Heart left ventricle (tissue), 16 donors: ENCODE results near the gene RAVER1. TPM values are rescaled to one million over a fixed set of nuclear protein-coding genes. Genes with fewer than 3 reads are reported as not detected.
"Not testable (repeated sequence)": the region's sequence is repeated elsewhere in the genome, so short reads cannot be mapped to it uniquely, and the experiment has no call there.

Experiments
- ATAC-seq, 4 donors: fragments of 200-7000 bp; cut with Tn5 transposase; one replicate each; pipeline ENCODE4 v1.9.1; 2020 to 2022; ENCODE audit warnings: moderate library complexity in 4 of 4, mild to moderate bottlenecking in 3 of 4, moderate number of reproducible peaks in 1 of 4
- DNase-seq, 5 donors: peaks; one replicate each; pipeline ENCODE4 v3.0.0-alpha.2; 2020
- H3K27ac ChIP-seq, 12 donors: fragments of 200-600 bp; sonication (generic) in 4 of 12; one replicate each; pipeline versions ENCODE4 v1.5.0 to v1.8.0; 2016 to 2022; ENCODE audit warnings: mild to moderate bottlenecking in 2 of 12
- H3K27me3 ChIP-seq, 9 donors: fragments of 200-600 bp; sonication (generic) in 2 of 9; one replicate each; pipeline versions ENCODE4 v1.5.1 to v1.8.0; 2016 to 2022; ENCODE audit warnings: mild to moderate bottlenecking in 3 of 9
- H3K36me3 ChIP-seq, 9 donors: fragments of 200-600 bp; sonication (generic) in 2 of 9; one replicate each; pipeline versions ENCODE4 v1.5.0 to v1.8.0; 2018 to 2022; ENCODE audit warnings: mild to moderate bottlenecking in 2 of 9
- H3K4me1 ChIP-seq, 12 donors: fragments of 200-600 bp; sonication (generic) in 4 of 12; one replicate each; pipeline versions ENCODE4 v1.5.0 to v1.8.0; 2016 to 2022; ENCODE audit warnings: mild to moderate bottlenecking in 3 of 12
- H3K4me3 ChIP-seq, 12 donors: fragments of 200-600 bp; sonication (generic) in 4 of 12; one replicate each; pipeline versions ENCODE4 v1.5.0 to v1.8.0; 2017 to 2022; ENCODE audit warnings: mild to moderate bottlenecking in 9 of 12, moderate library complexity in 4 of 12
- H3K9me3 ChIP-seq, 12 donors: fragments of 200-600 bp; sonication (generic) in 4 of 12; one replicate each; pipeline versions ENCODE4 v1.5.0 to v1.8.0; 2016 to 2022; ENCODE audit warnings: mild to moderate bottlenecking in 1 of 12
- POLR2A ChIP-seq, 2 donors: fragments of 450-650 bp; IDR thresholded peaks; one replicate each; pipeline ENCODE4 v1.6.1; 2017; ENCODE audit warnings: antibody characterized with exemption in 2 of 2, mild to moderate bottlenecking in 2 of 2, moderate library complexity in 2 of 2
- WGBS, 4 donors: extraction: QIAGEN DNeasy Blood & Tissue Kit in 2 of 4; methylation state at CpG; one replicate each; pipeline versions ENCODE4 v1.1.5 to v1.1.7; 2013 to 2018; 5-methylcytosine and 5-hydroxymethylcytosine counted together
- intact Hi-C, 10 donors: fragments of 100-400 bp; cut with DNase I; formaldehyde crosslinking; loops; one replicate each; pipeline versions ENCODE4 v1.11.1 to v1.14.2; 2022
- polyA plus RNA-seq, 2 donors: library from polyadenylated mRNA; stranded (reverse); fragments of 200-250 nt; gene quantifications; one replicate each; pipeline ENCODE4 v1.2.3, GENCODE V29; 2013
- total RNA-seq, 9 donors: library from RNA; depleted of rRNA in 2 of 9; stranded (reverse); fragments of >200 nt in 2 of 9; fragmentation: NEBNext Ultra II Directional in 3 of 9; extraction: Animal tissue kit (Norgen Biotek cat#: 25700) in 3 of 9; gene quantifications; one replicate each; pipeline versions ENCODE4 v1.1.0 to v1.2.4, GENCODE V29; 2016 to 2023
- TF ChIP-seq, protein P1 (sequence below), 12 donors: fragments of 200-600 bp; sonication (generic) in 4 of 12; IDR thresholded peaks; one replicate each; pipeline versions ENCODE4 v1.5.0 to v1.8.0; 2018 to 2022; ENCODE audit warnings: antibody characterized with exemption in 12 of 12, mild to moderate bottlenecking in 5 of 12
- donor health status: ischemic (EF 13 %, LVEDD 7.1; RV severe dilation, severe dysfunction).
- donor health status: healthy with polysubstance abuse.
- donor health status: DM: no; HTN: yes; CAD: no.
- donor health status: DM: no; HTN: no; CAD: no.
- donor health status: ischemic (EF 25% LVEDD 6.9; RV normal size, moderate dysfunction).
- donor health status: ischemic (EF 25% LVEDD 5.7; RV mildly dilated, moderate dysfunction).
- donor health status: healthy.
- donor health status: DM: yes; HTN: yes; CAD: no.
- donor health status: ischemic (EF 35%, LVEDD 5.7; RV mildly dilated, moderate dysfunction).
- donor health status: nonischemic (EF 11% LVEDD 7.7; RV severe dilation, severe dysfunction).
- donor health status: DM: yes; HTN: yes; CAD: no.
- donor health status: PGD.
- donor health status: ischemic (EF 29% LVEDD 5.4; RV normal size, mild dysfunction).
- donor health status: nonischemic (EF 23%, LVEDD 6.1; RV moderate dilation, normal function).

Gene RAVER1
- total and polyA plus RNA-seq, 11 donors, result 5.9 to 22.5 (median 14.0) TPM

DNA sequence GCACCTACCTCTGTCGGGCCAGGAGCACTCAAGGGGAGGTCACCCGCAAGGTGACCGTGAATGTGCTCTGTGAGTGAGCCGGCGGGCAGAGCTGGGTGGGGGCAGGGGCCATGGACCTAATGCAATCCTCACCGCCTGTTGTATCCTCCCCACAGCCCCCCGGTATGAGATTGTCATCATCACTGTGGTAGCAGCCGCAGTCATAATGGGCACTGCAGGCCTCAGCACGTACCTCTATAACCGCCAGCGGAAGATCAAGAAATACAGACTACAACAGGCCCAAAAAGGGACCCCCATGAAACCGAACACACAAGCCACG, 48.4 kb downstream of the RAVER1 start:
- no peak for DNase-seq
- intact Hi-C loops, result loop anchor here in 1 of 10 donors (5.0 kb wide), 1 partner anchor 47 kb away; the partner anchor contains the start of gene RAVER1
- WGBS, 4 donors, result 95 to 97% (median 96%) methylated on average over 13 of the region's 13 CpGs

DNA sequence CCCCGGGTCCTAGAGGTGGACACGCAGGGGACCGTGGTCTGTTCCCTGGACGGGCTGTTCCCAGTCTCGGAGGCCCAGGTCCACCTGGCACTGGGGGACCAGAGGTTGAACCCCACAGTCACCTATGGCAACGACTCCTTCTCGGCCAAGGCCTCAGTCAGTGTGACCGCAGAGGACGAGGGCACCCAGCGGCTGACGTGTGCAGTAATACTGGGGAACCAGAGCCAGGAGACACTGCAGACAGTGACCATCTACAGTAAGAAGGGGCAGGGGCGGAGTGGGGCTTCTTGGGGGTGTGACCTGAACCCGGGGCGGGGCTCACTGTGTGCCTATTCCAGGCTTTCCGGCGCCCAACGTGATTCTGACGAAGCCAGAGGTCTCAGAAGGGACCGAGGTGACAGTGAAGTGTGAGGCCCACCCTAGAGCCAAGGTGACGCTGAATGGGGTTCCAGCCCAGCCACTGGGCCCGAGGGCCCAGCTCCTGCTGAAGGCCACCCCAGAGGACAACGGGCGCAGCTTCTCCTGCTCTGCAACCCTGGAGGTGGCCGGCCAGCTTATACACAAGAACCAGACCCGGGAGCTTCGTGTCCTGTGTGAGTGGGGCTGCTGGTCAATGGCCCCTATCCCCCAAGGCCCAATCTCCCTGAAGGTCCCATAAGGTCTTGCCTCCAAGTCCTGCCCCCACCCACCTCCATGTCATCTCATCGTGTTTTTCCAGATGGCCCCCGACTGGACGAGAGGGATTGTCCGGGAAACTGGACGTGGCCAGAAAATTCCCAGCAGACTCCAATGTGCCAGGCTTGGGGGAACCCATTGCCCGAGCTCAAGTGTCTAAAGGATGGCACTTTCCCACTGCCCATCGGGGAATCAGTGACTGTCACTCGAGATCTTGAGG, 49.0 kb downstream of the RAVER1 start:
- TF ChIP-seq, protein P1, sequence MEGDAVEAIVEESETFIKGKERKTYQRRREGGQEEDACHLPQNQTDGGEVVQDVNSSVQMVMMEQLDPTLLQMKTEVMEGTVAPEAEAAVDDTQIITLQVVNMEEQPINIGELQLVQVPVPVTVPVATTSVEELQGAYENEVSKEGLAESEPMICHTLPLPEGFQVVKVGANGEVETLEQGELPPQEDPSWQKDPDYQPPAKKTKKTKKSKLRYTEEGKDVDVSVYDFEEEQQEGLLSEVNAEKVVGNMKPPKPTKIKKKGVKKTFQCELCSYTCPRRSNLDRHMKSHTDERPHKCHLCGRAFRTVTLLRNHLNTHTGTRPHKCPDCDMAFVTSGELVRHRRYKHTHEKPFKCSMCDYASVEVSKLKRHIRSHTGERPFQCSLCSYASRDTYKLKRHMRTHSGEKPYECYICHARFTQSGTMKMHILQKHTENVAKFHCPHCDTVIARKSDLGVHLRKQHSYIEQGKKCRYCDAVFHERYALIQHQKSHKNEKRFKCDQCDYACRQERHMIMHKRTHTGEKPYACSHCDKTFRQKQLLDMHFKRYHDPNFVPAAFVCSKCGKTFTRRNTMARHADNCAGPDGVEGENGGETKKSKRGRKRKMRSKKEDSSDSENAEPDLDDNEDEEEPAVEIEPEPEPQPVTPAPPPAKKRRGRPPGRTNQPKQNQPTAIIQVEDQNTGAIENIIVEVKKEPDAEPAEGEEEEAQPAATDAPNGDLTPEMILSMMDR (IDR thresholded peaks at IDR 0.05), result no peak
- no peak for TF ChIP-seq POLR2A (IDR thresholded peaks at IDR 0.05)
- no peak for ATAC-seq
- Histone ChIP-seq H3K27me3 (peaks cover 9 to 27% (median 18%) of the 10 kb centered on the region in 9 donors), H3K4me1 (peaks cover 0 to 58% (median 31%) of the 10 kb centered on the region in 12 donors), H3K36me3 (peaks cover 0 to 69% (median 28%) of the 10 kb centered on the region in 9 donors), H3K4me3 (no peak overlapping the region), H3K9me3 (no peaks in the 10 kb centered on the region), H3K27ac (no peak overlapping the region)
- intact Hi-C loops, result no loop called here
- 90 to 91% (median 91%) methylated on average over 30 to 34 of the region's 34 CpGs for WGBS, 4 donors
- no peak for DNase-seq

More for the DNA sequence above, 48.4 kb downstream of the RAVER1 start:
- H3K4me1 ChIP-seq, result peaks cover 0 to 58% (median 35%) of the 10 kb centered on the region in 12 donors
- H3K4me3 ChIP-seq, result no peak overlapping the region
- H3K36me3 ChIP-seq, result peaks cover 0 to 63% (median 27%) of the 10 kb centered on the region in 9 donors
- no peaks in the 10 kb centered on the region for H3K9me3 ChIP-seq
- TF ChIP-seq POLR2A (IDR thresholded peaks at IDR 0.05), result no peak
- TF ChIP-seq, protein P1 (IDR thresholded peaks at IDR 0.05), result no peak
- peaks cover 9 to 33% (median 24%) of the 10 kb centered on the region in 9 donors for H3K27me3 ChIP-seq
- no peak for ATAC-seq
- no peak overlapping the region for H3K27ac ChIP-seq

DNA sequence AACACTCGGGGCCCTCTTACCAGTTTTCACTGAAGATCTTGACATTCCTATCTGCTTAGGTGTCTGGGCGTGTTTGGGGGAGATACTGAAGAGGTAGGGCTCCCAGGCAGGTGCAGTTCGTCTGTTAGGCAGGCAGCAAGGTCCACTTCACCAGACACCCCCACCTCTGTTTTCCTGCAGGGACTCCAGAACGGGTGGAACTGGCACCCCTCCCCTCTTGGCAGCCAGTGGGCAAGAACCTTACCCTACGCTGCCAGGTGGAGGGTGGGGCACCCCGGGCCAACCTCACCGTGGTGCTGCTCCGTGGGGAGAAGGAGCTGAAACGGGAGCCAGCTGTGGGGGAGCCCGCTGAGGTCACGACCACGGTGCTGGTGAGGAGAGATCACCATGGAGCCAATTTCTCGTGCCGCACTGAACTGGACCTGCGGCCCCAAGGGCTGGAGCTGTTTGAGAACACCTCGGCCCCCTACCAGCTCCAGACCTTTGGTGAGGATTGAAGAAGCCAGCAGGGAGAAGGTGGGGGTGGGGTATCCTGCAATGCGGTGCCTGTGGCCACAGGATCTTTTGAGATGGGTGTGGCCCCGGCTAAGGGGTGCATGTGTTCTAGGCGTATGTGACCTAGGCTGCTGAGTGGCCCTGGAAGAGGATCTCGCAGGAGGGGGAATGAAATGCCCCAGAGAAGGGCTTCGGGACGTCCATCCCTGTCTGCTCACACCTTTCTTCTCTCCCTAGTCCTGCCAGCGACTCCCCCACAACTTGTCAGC, 49.8 kb downstream of the RAVER1 start:
- intact Hi-C loops, result no loop called here
- H3K36me3 ChIP-seq, result peaks cover 0 to 77% (median 34%) of the 10 kb centered on the region in 9 donors

DNA sequence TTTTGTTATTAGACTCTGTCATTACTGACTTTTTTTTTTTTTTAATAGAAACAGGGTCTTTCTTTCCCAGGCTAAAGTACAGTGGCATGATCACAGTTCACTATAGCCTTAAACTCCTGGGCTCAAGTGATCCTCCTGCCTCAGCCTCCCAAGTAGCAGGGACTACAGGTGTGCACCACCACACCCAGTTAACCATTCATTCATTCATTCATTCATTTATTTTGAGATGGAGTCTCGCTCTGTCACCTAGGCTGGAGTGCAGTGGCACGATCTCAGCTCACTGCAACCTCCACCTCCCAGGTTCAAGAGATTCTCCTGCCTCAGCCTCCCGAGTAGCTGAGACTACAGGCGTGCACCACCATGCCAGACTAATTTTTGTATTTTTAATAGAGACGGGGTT, 51.3 kb downstream of the RAVER1 start:
- 92 to 99% (median 97%) methylated on average over 5 of the region's 5 CpGs for WGBS, 4 donors
- DNase-seq, H3K27me3 ChIP-seq, ATAC-seq, H3K4me3 ChIP-seq, intact Hi-C loops, H3K9me3 ChIP-seq, H3K27ac ChIP-seq: not testable (repeated sequence)
- Histone ChIP-seq H3K36me3 (peaks cover 0 to 91% (median 40%) of the 10 kb centered on the region in 9 donors), H3K4me1 (peaks cover 0 to 42% (median 13%) of the 10 kb centered on the region in 12 donors)

More for the DNA sequence above, 49.8 kb downstream of the RAVER1 start:
- ATAC-seq (no peak), DNase-seq (no peak)
- Histone ChIP-seq H3K4me1 (peaks cover 0 to 52% (median 22%) of the 10 kb centered on the region in 12 donors), H3K27me3 (peaks cover 6 to 19% (median 10%) of the 10 kb centered on the region in 9 donors), H3K4me3 (no peak overlapping the region), H3K9me3 (no peaks in the 10 kb centered on the region), H3K27ac (no peak overlapping the region)
- WGBS, 4 donors, result 78 to 83% (median 81%) methylated on average over 22 to 23 of the region's 23 CpGs
- TF ChIP-seq POLR2A (IDR thresholded peaks at IDR 0.05), result no peak
- TF ChIP-seq, protein P1 (IDR thresholded peaks at IDR 0.05), result no peak
